NCI-H524 treated with DMSO at 0.1 percent for 48 hours (cell line): ENCODE results near the gene TIMP3.

Source experiments
- DNase-seq: peaks from one replicate; lab custom pipeline; 2025; lab: John Stamatoyannopoulos, UW

Gene TIMP3

DNA sequence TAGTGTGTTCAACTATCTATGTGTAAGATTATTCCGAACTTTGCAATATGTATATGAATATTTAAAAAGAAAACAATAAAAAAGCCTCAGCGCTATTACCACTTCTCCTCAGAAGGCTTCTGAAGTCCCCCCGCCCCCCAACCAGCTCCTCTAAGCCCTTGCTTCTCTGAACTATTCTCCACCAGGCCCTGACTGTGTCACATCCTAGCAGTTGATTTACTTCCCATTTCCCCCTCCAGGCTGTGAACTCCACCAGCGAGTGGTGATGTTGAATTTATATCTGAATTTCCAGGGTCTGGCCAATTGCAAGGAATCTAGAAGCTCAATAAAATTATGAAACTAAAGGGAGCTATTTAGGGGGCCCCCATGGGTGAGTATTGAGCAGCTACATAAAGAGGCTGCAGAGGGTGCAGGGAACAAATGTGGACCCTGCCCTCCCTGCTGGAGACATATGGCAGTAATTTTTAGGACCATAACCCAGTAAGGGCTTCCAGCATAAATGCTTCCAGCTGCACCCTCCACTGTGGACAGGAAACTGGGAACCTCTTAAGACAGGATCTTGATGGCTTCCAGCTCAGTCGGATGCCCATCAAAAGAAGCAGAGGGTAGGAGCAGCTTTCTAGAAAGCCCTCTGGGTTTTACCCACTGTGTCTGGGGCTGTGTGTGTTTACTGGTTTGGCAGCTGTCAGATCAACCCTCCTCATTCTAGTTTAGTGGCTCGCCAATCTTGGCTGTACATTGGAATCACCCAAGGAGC lies 81.4 kb downstream of the TIMP3 start:
- no peak for DNase-seq

DNA sequence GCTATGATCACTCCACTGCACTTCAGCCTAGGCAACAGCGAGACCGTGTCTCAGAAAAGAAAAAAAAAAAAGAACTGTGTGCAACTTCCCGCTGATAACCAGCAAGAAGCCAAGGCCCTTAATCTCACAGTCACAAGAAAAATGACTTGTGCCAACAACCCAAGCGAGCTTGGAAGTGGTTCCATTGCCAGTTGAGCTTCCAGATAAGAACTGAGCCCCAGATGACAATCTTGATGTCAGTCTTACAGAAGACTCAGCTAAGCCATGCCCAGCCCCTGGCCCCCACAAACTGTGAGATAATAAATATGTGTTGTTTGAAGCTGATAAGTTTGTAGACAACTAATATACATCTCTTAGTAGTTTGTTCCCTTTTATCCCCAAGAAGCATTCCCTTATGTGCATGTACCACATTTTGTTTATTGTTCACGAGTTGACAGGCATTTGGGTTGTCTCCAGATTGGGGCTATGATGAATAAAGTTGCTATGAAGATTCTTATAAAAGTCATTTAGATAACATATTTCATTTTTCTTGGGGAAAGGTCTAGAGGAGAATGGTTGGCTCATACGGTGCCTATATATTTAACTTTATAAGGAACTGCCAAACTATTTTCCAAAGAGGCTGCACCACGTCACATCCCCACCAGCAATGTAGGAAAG lies 85.9 kb downstream of the TIMP3 start:
- no peak for DNase-seq

DNA sequence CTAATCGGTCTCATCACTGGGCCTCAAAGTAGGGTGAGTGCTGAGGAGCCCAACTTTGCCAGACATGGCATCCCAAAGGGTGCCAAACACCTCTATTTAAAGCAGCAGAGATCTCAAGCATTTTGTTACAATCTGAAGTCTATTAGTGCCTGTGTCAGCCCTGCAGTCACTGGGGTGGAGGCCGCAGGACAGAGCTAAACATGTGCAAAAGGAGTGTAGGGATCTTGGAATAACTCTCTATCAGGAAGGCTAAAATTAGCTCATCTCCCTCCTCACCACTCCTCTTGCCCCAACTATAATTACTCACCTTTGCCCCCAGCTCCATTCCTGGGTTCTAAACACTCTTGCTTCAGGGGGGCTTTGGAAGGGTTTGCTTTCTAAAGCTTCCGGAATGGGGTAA lies 87.5 kb downstream of the TIMP3 start:
- no peak for DNase-seq

DNA sequence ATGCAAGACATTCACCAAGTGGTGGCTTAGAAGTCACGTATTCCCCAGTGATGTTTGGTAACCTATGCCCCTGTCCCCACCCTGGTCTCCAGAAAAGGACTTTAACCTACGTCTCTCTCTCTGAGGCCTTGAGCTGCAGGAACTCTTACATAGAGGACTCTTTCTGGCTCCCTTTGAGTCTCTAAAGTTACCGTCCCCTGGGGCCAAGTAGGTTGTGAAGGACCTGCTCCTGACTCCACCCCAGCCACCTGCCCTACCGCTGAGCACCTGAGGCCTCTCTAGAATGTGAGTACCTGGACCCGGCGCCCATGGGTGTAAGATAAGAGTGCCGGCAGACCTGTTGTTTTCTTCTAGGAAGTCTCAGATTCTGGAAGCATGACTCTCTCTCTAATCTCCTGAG lies 95.4 kb downstream of the TIMP3 start:
- no peak for DNase-seq

DNA sequence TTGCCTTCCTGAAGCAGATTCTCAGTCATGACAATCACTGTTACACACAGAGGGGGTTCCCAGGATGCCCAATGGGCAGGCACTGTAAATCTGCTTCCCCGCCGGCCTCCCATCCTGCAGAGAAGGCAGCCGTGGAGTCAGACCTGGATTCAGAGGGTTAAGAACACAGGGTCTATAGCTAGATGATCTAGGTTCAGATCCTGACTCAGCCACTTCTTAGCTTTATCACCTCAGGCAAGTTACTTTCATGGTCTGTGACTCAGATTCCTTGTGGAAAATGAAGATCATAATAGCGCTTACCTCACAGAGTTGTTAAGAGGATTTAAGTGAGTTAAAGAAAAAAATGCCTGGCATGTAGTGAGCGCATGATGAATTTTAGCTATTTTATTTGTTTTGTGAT lies 95.9 kb downstream of the TIMP3 start:
- DNase-seq: no peak

DNA sequence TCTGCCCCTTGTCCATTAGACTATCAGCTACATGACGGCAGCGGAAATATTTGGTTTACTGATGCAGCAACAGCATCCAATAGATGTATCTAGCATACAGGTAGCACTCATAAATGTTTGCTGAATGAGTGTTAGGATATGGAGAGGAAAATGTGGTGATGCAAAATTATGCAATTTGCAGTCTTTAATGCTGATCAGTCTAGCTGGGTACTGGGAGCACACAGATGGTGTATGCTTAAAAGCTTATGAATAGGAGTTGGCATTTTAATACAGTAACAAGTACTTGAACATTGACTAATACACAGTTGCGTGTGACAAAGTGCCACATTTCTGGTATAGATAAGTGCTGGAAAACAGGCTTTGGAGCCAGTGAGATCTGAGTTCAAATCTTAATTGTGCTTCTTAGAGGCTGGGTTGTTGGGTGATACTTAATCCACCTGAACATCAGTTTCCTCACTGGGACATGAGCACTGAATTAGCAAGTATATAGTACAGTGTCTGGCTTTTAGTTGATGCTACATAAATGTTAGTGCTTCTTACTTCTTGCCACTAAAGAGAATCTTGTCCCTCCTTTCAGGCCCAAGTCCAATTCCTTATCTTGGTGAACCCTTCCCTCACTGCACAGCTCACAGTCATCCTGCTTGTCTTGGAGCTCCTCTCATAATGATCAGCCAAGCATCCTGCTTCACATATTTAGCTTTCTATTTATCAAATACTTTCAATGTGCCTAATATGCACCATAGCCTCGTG lies 99.6 kb downstream of the TIMP3 start:
- DNase-seq: no peak

DNA sequence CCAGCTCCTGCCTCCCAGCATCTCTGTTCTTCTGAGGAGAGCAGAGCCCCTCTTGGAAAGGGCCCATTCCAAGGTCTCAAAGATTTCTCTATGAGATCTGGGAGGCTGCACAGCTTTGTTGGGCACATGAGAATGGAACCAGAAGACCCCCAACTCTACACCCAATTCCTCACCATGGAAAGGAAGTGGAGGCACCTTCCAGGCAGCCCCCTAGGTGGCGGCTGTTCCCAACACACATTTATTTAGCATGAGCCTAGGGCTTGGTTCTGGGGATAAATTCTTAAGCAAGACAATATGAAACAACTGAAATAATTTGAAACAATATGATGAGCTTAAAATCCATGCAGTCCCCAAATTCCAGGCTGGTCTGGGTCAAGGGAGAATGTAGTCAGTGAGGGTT lies 100.4 kb downstream of the TIMP3 start:
- no peak for DNase-seq

DNA sequence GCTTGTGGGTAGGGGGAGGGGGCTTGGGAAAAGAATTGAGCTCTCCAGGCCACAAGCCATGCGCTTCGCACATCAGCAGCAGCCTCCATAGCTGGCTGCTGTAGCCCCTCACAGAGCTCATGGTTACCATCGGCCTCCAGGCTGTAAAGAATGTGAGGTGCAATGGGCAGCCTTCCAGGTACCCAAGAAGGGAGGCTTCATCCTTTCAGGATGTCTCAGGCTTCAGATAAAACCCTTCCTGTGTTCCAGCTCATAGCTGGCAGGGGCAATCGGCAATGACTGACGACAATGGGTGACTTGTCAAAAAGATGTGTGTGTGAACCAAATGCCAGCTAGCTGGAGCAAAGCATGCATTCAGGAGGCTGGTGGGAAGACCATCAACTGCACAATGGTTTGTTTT lies 102.0 kb downstream of the TIMP3 start:
- no peak for DNase-seq

DNA sequence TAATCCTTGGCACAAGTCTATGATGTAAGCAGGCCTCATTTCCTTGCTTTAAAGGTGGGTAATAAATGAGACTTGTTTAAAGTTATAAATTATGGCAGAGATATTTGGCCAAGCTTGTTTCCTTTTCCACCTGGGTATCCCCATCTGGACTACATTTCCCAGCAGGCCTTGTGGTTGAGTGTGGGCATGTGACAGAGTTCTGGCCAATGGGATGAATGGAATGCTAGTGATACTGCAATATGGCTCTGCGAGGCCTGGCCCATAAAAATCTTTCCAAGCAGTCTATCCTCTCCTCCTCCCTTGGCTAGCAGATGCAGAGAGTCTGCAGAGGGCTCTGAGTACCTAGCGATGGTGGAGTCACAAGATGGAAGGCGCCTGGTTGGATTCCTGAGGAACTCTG lies 102.5 kb downstream of the TIMP3 start:
- no peak for DNase-seq

DNA sequence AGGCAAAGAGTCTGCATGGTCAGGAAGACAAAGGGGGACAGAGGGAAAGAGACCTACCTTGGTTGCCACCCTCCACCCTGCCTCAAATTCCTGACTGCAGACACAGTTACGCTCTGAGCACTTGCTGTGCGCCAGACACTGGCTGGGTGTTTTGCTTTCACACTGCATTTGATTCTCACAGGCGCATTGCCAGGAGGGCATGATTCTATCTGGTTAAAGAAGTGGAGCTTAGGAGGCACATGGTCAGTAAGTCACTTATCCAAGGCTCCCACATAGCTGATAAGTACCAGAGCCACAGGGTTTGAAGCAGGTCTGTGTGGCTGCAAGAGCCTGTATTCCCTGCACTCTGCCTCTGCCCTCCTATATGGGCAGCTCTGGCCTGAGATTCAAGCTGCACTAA lies 103.9 kb downstream of the TIMP3 start:
- DNase-seq: no peak

DNA sequence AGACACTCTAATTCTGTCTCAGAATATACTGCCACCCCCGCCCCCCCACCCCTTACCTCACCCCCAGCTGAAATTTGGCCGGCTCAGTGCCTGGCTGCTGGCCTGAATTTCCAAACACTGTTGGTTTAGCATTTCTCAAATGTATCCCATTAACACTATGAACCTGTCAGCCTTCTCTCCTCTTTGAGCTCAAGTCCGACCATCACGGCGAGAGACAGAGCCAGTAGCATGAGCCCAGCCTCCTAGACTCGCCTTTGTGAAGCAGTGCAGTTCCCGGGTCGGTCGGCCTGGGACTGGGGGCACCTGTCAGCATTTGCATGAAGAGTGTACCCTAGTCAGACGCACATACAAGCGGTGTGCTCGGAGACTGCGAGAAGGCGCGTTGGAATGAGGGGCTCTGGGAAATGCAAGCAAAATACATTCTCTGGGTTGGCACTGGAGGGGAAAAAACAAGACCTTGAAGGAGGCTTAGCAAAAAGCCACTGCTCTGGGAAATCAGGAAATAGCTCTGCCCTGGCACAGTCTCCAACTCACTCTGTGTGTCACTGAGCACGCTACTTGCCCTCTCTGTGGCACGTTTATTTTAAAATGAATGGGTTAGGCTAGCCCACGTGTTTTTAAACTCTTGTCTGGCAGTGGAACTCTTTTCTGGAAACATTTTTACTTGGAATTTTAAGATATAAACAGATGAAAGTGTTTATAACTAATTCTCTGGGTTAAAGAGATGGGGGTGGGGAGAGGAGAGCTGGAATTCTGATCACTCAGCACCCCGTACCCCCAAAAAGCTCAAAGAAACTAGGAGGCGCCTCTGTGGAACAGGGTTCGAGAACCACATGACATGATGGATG lies 108.3 kb downstream of the TIMP3 start:
- DNase-seq: no peak

DNA sequence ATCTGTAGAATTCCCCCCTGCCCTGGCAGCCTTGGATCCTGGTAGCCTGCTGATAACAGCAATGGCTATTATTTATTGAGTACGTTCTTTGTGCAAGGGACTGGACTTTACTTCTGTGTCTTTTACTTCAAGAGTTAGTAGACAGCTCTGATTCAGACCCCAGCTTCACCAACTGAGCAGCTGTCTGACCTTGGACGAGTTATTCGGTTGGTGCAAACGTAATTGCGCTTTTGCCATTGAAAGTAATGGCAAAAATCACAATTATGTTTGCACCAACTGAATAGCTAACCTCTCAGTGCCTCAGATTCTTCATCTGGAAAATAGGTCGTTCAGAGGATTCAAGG lies 108.9 kb downstream of the TIMP3 start:
- no peak for DNase-seq

DNA sequence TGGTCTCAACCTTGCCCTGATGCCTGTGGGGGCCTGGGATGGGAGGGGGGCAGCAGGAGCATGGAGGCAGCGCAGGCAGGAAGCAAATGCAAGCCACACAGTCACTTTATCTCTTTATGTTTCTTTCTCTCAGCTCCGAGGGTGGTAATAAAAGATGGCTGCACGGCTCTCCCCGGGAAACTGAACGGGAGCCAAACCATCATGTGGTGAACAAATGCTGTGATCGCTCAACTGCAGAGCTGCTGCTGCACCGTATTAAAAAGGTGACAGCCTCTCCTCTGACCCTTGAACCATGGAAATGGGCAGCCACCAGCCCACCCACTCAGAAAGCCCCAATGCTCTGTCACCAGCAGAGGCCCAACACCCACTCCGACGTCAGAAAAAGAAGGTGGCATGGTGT lies 110.0 kb downstream of the TIMP3 start:
- no peak for DNase-seq
